Heart right ventricle (tissue), 16 donors: ENCODE data around the gene DNAJC24. TPM values are rescaled to one million over a fixed set of nuclear protein-coding genes. Genes with fewer than 3 reads are reported as not detected.

Experiments used
- ATAC-seq, 8 donors: fragments of 200-7000 bp; cut with Tn5 transposase; one replicate each; pipeline ENCODE4 v1.9.1; 2020; ENCODE audit warnings: mild to moderate bottlenecking in 8 of 8, moderate library complexity in 8 of 8, moderate number of reproducible peaks in 1 of 8
- DNase-seq, 2 donors: peaks; one replicate each; pipeline ENCODE4 v3.0.0-alpha.2; 2020
- H3K27ac ChIP-seq, 10 donors: fragments of 200-600 bp; sonication (generic) in 2 of 10; one replicate each; pipeline versions ENCODE4 v1.5.0 to v1.8.0; 2020 to 2022; ENCODE audit warnings: mild to moderate bottlenecking in 3 of 10
- H3K27me3 ChIP-seq, 7 donors: fragments of 200-600 bp; one replicate each; pipeline ENCODE4 v1.8.0; 2021 to 2022; ENCODE audit warnings: mild to moderate bottlenecking in 2 of 7
- H3K36me3 ChIP-seq, 9 donors: fragments of 200-600 bp; sonication (generic) in 1 of 9; one replicate each; pipeline versions ENCODE4 v1.5.0 to v1.8.0; 2020 to 2022; ENCODE audit warnings: mild to moderate bottlenecking in 2 of 9
- H3K4me1 ChIP-seq, 9 donors: fragments of 200-600 bp; sonication (generic) in 1 of 9; one replicate each; pipeline versions ENCODE4 v1.5.0 to v1.8.0; 2020 to 2022; ENCODE audit warnings: mild to moderate bottlenecking in 4 of 9
- H3K4me3 ChIP-seq, 10 donors: fragments of 200-600 bp; sonication (generic) in 2 of 10; one replicate each; pipeline versions ENCODE4 v1.5.0 to v1.8.0; 2020 to 2022; ENCODE audit warnings: mild to moderate bottlenecking in 7 of 10, moderate library complexity in 2 of 10
- H3K9me3 ChIP-seq, 11 donors: fragments of 200-600 bp in 10 of 11; sonication (generic) in 2 of 11; one replicate each; pipeline versions ENCODE4 v1.5.0 to v1.8.0; 2013 to 2022; ENCODE audit warnings: mild to moderate bottlenecking in 2 of 11, control low read depth in 1 of 11, moderate library complexity in 1 of 11
- CTCF ChIP-seq, 9 donors: fragments of 200-600 bp; sonication (generic) in 2 of 9; IDR thresholded peaks; one replicate each; pipeline versions ENCODE4 v1.5.0 to v1.8.0; 2021 to 2022; ENCODE audit warnings: antibody characterized with exemption in 9 of 9, mild to moderate bottlenecking in 5 of 9, moderate library complexity in 1 of 9
- WGBS, 2 donors: extraction: QIAGEN DNeasy Blood & Tissue Kit; methylation state at CpG; one replicate each; pipeline ENCODE4 v1.1.7; 2013; ENCODE audit warnings: inconsistent platforms in 1 of 2; 5-methylcytosine and 5-hydroxymethylcytosine counted together
- intact Hi-C, 10 donors: fragments of 100-400 bp; cut with DNase I; formaldehyde crosslinking; loops; one replicate each; pipeline versions ENCODE4 v1.11.1 to v1.14.2; 2022
- polyA plus RNA-seq, 2 donors: library from polyadenylated mRNA; stranded (reverse); fragments of 200-250 nt; gene quantifications; one replicate each; pipeline ENCODE4 v1.2.3, GENCODE V29; 2013
- total RNA-seq, 10 donors: library from RNA; stranded (reverse); fragmentation: NEBNext Ultra II Directional in 3 of 10; extraction: Animal tissue kit (Norgen Biotek cat#: 25700) in 3 of 10; gene quantifications; one replicate each; pipeline versions ENCODE4 v1.2.1 to v1.2.4, GENCODE V29; 2021 to 2023
- donor health status: Arrhythmogenic right ventricular cardiomyopathy.
- donor health status: ischemic (EF 13 %, LVEDD 7.1; RV severe dilation, severe dysfunction).
- donor health status: healthy with polysubstance abuse.
- donor health status: DM: no; HTN: yes; CAD: no.
- donor health status: DM: no; HTN: no; CAD: no.
- donor health status: ischemic (EF 25% LVEDD 6.9; RV normal size, moderate dysfunction).
- donor health status: ischemic (EF 25% LVEDD 5.7; RV mildly dilated, moderate dysfunction).
- donor health status: healthy.
- donor health status: DM: yes; HTN: yes; CAD: no.
- donor health status: Ischemic cardiomyopathy.
- donor health status: ischemic (EF 35%, LVEDD 5.7; RV mildly dilated, moderate dysfunction).
- donor health status: nonischemic (EF 11% LVEDD 7.7; RV severe dilation, severe dysfunction).
- donor health status: DM: yes; HTN: yes; CAD: no.
- donor health status: PGD.
- donor health status: ischemic (EF 29% LVEDD 5.4; RV normal size, mild dysfunction).
- donor health status: nonischemic (EF 23%, LVEDD 6.1; RV moderate dilation, normal function).

The DNAJC24 gene
- total and polyA plus RNA-seq, 12 donors, result 2.9 to 23.2 (median 15.5) TPM

GRCh38 chr11:31449040-31449439 is 79.4 kb downstream of the DNAJC24 start:
- Histone ChIP-seq H3K27me3 (no peaks in the 10 kb centered on the region), H3K9me3 (no peaks in the 10 kb centered on the region), H3K4me1 (no peaks in the 10 kb centered on the region), H3K27ac (no peak overlapping the region), H3K4me3 (no peak overlapping the region), H3K36me3 (peaks cover 0 to 49% (median 0%) of the 10 kb centered on the region in 9 donors)
- no peak for TF ChIP-seq CTCF (IDR thresholded peaks at IDR 0.05)
- intact Hi-C loops, result no loop called here
- ATAC-seq (no peak), DNase-seq (no peak)
- 86 to 92% methylated on average over 2 of the region's 2 CpGs for WGBS, 2 donors

GRCh38 chr11:31450841-31451240 is 81.2 kb downstream of the DNAJC24 start:
- DNase-seq, result no peak
- no peak for ATAC-seq
- no peaks in the 10 kb centered on the region for H3K27me3 ChIP-seq
- no peaks in the 10 kb centered on the region for H3K9me3 ChIP-seq
- 99 to 100% methylated on average over 1 of the region's 1 CpG for WGBS, 2 donors
- H3K4me1 ChIP-seq, result no peaks in the 10 kb centered on the region
- H3K4me3 ChIP-seq, result no peak overlapping the region
- no peak for TF ChIP-seq CTCF (IDR thresholded peaks at IDR 0.05)
- no peak overlapping the region for H3K27ac ChIP-seq
- intact Hi-C loops, result no loop called here
- peaks cover 0 to 61% (median 0%) of the 10 kb centered on the region in 9 donors for H3K36me3 ChIP-seq

- no peak for TF ChIP-seq CTCF (IDR thresholded peaks at IDR 0.05)
- Histone ChIP-seq H3K36me3 (peaks cover 0 to 51% (median 0%) of the 10 kb centered on the region in 9 donors), H3K4me1 (no peaks in the 10 kb centered on the region), H3K27me3 (no peaks in the 10 kb centered on the region), H3K9me3 (no peaks in the 10 kb centered on the region), H3K4me3 (no peak overlapping the region), H3K27ac (no peak overlapping the region)
- intact Hi-C loops, result no loop called here
- DNase-seq, result no peak
- WGBS, 2 donors, result 97 to 98% methylated on average over 3 of the region's 3 CpGs
- ATAC-seq, result no peak
These were observed 85.5 kb downstream of the DNAJC24 start for GRCh38 chr11:31455177-31455576.

GRCh38 chr11:31464436-31464835 is 94.8 kb downstream of the DNAJC24 start:
- TF ChIP-seq CTCF (IDR thresholded peaks at IDR 0.05), result no peak
- intact Hi-C loops, result loop anchor here in 1 of 10 donors (10.0 kb wide), 1 partner anchor 60 kb away; no protein-coding TSS in a partner anchor
- whole genome bisulfite sequencing, 2 donors, result 98 to 99% methylated on average over 3 of the region's 3 CpGs
- DNase-seq, result no peak
- H3K4me3 ChIP-seq, result no peak overlapping the region
- no peaks in the 10 kb centered on the region for H3K4me1 ChIP-seq
- peaks cover 0 to 39% (median 0%) of the 10 kb centered on the region in 9 donors for H3K36me3 ChIP-seq
- peaks cover 0 to 37% (median 14%) of the 10 kb centered on the region in 11 donors for H3K9me3 ChIP-seq
- H3K27me3 ChIP-seq, result no peaks in the 10 kb centered on the region
- ATAC-seq, result no peak
- no peak overlapping the region for H3K27ac ChIP-seq
